ENCODE results near the gene NCAM1.
"Not testable (repeated sequence)": the region's sequence is repeated elsewhere in the genome, so short reads cannot be mapped to it uniquely, and the experiment has no call there.

The NCAM1 gene

GRCh38 chr11:113296447-113297205, 335.4 kb downstream of the NCAM1 start:
- H4K20me1 ChIP-seq (ENCODE audit: insufficient read depth, low read length): no peaks in the 10 kb centered on the region
- H3K4me3 ChIP-seq (ENCODE audit: low read length): no peak overlapping the region
- no peaks in the 10 kb centered on the region for H3K36me3 ChIP-seq (replicated peaks; ENCODE audit: low read depth, low read length)
- no peak for TF ChIP-seq EZH2phosphoT487 (IDR thresholded peaks at IDR 0.05; ENCODE audit: low read depth)
- TF ChIP-seq, protein P1, sequence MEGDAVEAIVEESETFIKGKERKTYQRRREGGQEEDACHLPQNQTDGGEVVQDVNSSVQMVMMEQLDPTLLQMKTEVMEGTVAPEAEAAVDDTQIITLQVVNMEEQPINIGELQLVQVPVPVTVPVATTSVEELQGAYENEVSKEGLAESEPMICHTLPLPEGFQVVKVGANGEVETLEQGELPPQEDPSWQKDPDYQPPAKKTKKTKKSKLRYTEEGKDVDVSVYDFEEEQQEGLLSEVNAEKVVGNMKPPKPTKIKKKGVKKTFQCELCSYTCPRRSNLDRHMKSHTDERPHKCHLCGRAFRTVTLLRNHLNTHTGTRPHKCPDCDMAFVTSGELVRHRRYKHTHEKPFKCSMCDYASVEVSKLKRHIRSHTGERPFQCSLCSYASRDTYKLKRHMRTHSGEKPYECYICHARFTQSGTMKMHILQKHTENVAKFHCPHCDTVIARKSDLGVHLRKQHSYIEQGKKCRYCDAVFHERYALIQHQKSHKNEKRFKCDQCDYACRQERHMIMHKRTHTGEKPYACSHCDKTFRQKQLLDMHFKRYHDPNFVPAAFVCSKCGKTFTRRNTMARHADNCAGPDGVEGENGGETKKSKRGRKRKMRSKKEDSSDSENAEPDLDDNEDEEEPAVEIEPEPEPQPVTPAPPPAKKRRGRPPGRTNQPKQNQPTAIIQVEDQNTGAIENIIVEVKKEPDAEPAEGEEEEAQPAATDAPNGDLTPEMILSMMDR (IDR thresholded peaks at IDR 0.05; ENCODE audit: low read depth, low read length): no peak
- no peak overlapping the region for H2AFZ ChIP-seq (ENCODE audit: low read depth, low read length)
- H3K9me3 ChIP-seq (ENCODE audit: insufficient read depth, low read length): no peaks in the 10 kb centered on the region
- no peaks in the 10 kb centered on the region for H3K79me2 ChIP-seq (ENCODE audit: low read length)
- H3K4me1 ChIP-seq (ENCODE audit: low read length): no peaks in the 10 kb centered on the region
- H3K27ac ChIP-seq (ENCODE audit: low read length): no peak overlapping the region
- H3K4me2 ChIP-seq (ENCODE audit: low read length): no peak overlapping the region
- H3K27me3 ChIP-seq (ENCODE audit: low read depth, low read length): peaks cover 44% of the 10 kb centered on the region
- no peak overlapping the region for H3K9ac ChIP-seq (ENCODE audit: low read length)

DNA sequence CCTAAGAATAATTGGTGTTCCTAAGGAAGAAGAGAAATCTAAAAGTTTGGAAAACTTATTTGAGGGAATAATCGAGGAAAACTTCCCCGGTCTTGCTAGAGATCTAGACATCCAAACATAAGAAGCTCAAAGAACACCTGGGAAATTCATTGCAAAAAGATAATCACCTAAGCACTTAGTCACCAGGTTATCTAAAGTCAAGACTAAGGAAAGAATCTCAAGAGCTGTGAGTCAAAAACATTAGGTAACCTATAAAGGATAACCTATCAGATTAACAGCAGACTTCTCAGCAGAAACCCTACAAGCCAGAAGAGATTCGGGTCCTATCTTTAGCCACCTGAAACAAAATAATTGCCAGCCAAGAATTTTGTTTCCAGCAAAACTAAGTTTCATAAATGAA, 337.3 kb downstream of the NCAM1 start:
- not testable (repeated sequence) for H3K9me3 ChIP-seq (ENCODE audit: insufficient read depth, low read length); H4K20me1 ChIP-seq (ENCODE audit: insufficient read depth, low read length); H3K4me1 ChIP-seq (ENCODE audit: low read length); H3K4me2 ChIP-seq (ENCODE audit: low read length); H3K36me3 ChIP-seq (replicated peaks; ENCODE audit: low read depth, low read length); H3K4me3 ChIP-seq (ENCODE audit: low read length); H2AFZ ChIP-seq (ENCODE audit: low read depth, low read length); H3K27ac ChIP-seq (ENCODE audit: low read length); H3K79me2 ChIP-seq (ENCODE audit: low read length); H3K9ac ChIP-seq (ENCODE audit: low read length)
- peaks cover 29% of the 10 kb centered on the region for H3K27me3 ChIP-seq (ENCODE audit: low read depth, low read length)

DNA sequence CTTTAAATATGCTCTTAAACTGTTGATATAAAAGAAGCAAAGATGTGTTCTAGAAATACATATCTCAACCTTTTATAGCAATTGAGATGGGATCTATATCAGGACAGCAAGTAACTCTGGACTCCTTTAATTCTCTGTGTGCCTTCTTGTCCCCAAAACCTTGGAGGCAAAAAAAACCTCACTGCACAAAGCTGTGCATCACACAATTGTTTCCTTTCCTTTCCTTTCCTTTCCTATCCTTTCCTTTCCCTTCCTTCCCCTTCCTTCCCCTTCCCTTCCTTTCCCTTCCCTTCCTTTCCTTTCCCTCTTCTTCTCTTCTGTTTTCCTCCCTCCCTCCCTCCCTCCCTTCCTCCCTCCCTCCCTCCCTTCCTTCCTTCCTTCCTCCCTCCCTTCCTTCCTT, 343.7 kb downstream of the NCAM1 start:
- no peak overlapping the region for H3K27ac ChIP-seq (ENCODE audit: low read length)

GRCh38 chr11:113305440-113306336, 344.5 kb downstream of the NCAM1 start:
- H3K9ac ChIP-seq (ENCODE audit: low read length): no peak overlapping the region
- no peak overlapping the region for H2AFZ ChIP-seq (ENCODE audit: low read depth, low read length)
- H3K4me2 ChIP-seq (ENCODE audit: low read length): no peak overlapping the region
- no peak overlapping the region for H3K4me3 ChIP-seq (ENCODE audit: low read length)
- H3K79me2 ChIP-seq (ENCODE audit: low read length): no peaks in the 10 kb centered on the region
- H3K9me3 ChIP-seq (ENCODE audit: insufficient read depth, low read length): no peaks in the 10 kb centered on the region
- H3K4me1 ChIP-seq (ENCODE audit: low read length): no peaks in the 10 kb centered on the region
- H3K27me3 ChIP-seq (ENCODE audit: low read depth, low read length): peaks cover 11% of the 10 kb centered on the region
- no peak overlapping the region for H3K27ac ChIP-seq (ENCODE audit: low read length)
- TF ChIP-seq, protein P1 (IDR thresholded peaks at IDR 0.05; ENCODE audit: low read depth, low read length): peak; percentile 90
- no peak for TF ChIP-seq EZH2phosphoT487 (IDR thresholded peaks at IDR 0.05; ENCODE audit: low read depth)
- H3K36me3 ChIP-seq (replicated peaks; ENCODE audit: low read depth, low read length): no peaks in the 10 kb centered on the region
- no peaks in the 10 kb centered on the region for H4K20me1 ChIP-seq (ENCODE audit: insufficient read depth, low read length)

More for the DNA sequence above, 343.7 kb downstream of the NCAM1 start:
- no peaks in the 10 kb centered on the region for H3K79me2 ChIP-seq (ENCODE audit: low read length)
- no peak overlapping the region for H3K4me3 ChIP-seq (ENCODE audit: low read length)
- TF ChIP-seq, protein P1 (IDR thresholded peaks at IDR 0.05; ENCODE audit: low read depth, low read length): no peak
- no peak for TF ChIP-seq EZH2phosphoT487 (IDR thresholded peaks at IDR 0.05; ENCODE audit: low read depth)
- no peaks in the 10 kb centered on the region for H4K20me1 ChIP-seq (ENCODE audit: insufficient read depth, low read length)
- no peaks in the 10 kb centered on the region for H3K9me3 ChIP-seq (ENCODE audit: insufficient read depth, low read length)
- H3K9ac ChIP-seq (ENCODE audit: low read length): no peak overlapping the region
- H3K27me3 ChIP-seq (ENCODE audit: low read depth, low read length): peaks cover 16% of the 10 kb centered on the region
- H3K36me3 ChIP-seq (replicated peaks; ENCODE audit: low read depth, low read length): no peaks in the 10 kb centered on the region
- H3K4me2 ChIP-seq (ENCODE audit: low read length): no peak overlapping the region
- H2AFZ ChIP-seq (ENCODE audit: low read depth, low read length): no peak overlapping the region
- no peaks in the 10 kb centered on the region for H3K4me1 ChIP-seq (ENCODE audit: low read length)
